VCaP (cell line): Measurements from ENCODE around the gene IGSF9B.

ENCODE experiments used
- H3K27ac ChIP-seq: fragments of 450-650 bp; 2 replicates; pipeline ENCODE4 v1.5.1; 2017
- CTCF ChIP-seq: fragments of 450-650 bp; conservative IDR thresholded peaks from 2 replicates; pipeline ENCODE4 v1.5.1; 2017; ENCODE audit warnings: mild to moderate bottlenecking, moderate library complexity

IGSF9B gene

GRCh38 chr11:133961890-133962289 lies 5.1 kb upstream of the IGSF9B start:
- H3K27ac ChIP-seq = no peak overlapping the region
- no peak for TF ChIP-seq CTCF

GRCh38 chr11:133957900-133958299 lies 1.1 kb upstream of the IGSF9B start:
- no peak for TF ChIP-seq CTCF
- H3K27ac ChIP-seq = peak overlapping the region; percentile 94

- no peak for TF ChIP-seq CTCF
- peak overlapping the region; percentile 94 for H3K27ac ChIP-seq
Observed at GRCh38 chr11:133955945-133956421, 785 bp downstream of the IGSF9B start.

GRCh38 chr11:133955081-133955891 lies 1.5 kb downstream of the IGSF9B start:
- 0 out of 2 replicates have a peak, but pooled peaks have one; percentile 19 for TF ChIP-seq CTCF
- peak overlapping the region; percentile 94 for H3K27ac ChIP-seq

GRCh38 chr11:133953999-133954398 lies 2.8 kb downstream of the IGSF9B start:
- no peak for TF ChIP-seq CTCF
- H3K27ac ChIP-seq = no peak overlapping the region

- H3K27ac ChIP-seq = no peak overlapping the region
- no peak for TF ChIP-seq CTCF
Observed at GRCh38 chr11:133953547-133953946, 3.2 kb downstream of the IGSF9B start.

GRCh38 chr11:133952199-133953190 lies 4.3 kb downstream of the IGSF9B start:
- peak overlapping the region; percentile 59 for H3K27ac ChIP-seq
- no peak for TF ChIP-seq CTCF
